Urinary bladder (tissue), 4 donors: ENCODE data around the gene IGF2BP3. TPM values are rescaled to one million over a fixed set of nuclear protein-coding genes. Genes with fewer than 3 reads are reported as not detected.

Experiments used
- DNase-seq: peaks from one replicate; pipeline ENCODE4 v3.0.0-alpha.2; 2015; ENCODE audit errors: extremely low spot score
- H3K27ac ChIP-seq: one replicate; pipeline ENCODE4 v1.5.1; 2013; ENCODE audit warnings: low read depth, mild to moderate bottlenecking, moderate library complexity
- H3K36me3 ChIP-seq: one replicate; pipeline ENCODE4 v1.6.1; 2013; ENCODE audit warnings: mild to moderate bottlenecking, moderate library complexity; ENCODE audit not compliant: insufficient read depth
- H3K4me1 ChIP-seq: one replicate; pipeline ENCODE4 v1.6.1; 2013; ENCODE audit warnings: mild to moderate bottlenecking, moderate library complexity; ENCODE audit not compliant: insufficient read depth
- H3K4me3 ChIP-seq: one replicate; pipeline ENCODE4 v1.5.1; 2013; ENCODE audit warnings: low read depth, low read length
- WGBS: extraction: QIAGEN DNeasy Blood & Tissue Kit; methylation state at CpG from one replicate; pipeline ENCODE4 v1.1.7; 2013; 5-methylcytosine and 5-hydroxymethylcytosine counted together
- polyA plus RNA-seq: library from polyadenylated mRNA; stranded (reverse); fragments of 200-250 nt; gene quantifications from one replicate; pipeline ENCODE4 v1.2.3, GENCODE V29; 2013
- total RNA-seq: library from RNA; depleted of rRNA; stranded (reverse); fragments of >200 nt; gene quantifications from one replicate; pipeline ENCODE4 v1.2.3, GENCODE V29; 2014
- donor health status: healthy with polysubstance abuse.
- donor health status: healthy.

IGF2BP3 gene
- total and polyA plus RNA-seq, 2 donors = 0.27 to 65.7 TPM

DNA sequence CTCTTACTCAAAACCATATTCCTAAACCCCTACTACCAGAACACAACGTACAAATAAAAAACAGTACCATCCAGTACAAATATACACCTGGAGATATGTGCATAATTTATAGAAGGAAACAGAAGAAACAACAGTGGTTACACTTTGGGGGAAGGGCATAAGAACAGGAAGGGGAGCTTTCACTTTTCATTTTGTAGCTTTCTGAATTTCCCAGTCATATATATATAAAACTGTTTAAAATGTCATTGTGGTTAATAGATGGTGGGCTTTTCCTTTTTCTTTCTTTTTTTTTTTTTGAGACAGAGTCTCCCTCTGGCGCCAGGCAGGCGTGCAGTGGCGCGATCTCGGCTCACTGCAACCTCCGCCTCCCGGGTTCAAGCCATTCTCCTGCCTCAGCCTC lies 124.0 kb downstream of the IGF2BP3 start:
- DNase-seq = no peak
- no peaks in the 10 kb centered on the region for H3K36me3 ChIP-seq
- H3K4me3 ChIP-seq = no peak overlapping the region
- WGBS = 87% methylated on average over 8 of the region's 8 CpGs
- H3K27ac ChIP-seq = no peak overlapping the region
- H3K4me1 ChIP-seq = no peaks in the 10 kb centered on the region

DNA sequence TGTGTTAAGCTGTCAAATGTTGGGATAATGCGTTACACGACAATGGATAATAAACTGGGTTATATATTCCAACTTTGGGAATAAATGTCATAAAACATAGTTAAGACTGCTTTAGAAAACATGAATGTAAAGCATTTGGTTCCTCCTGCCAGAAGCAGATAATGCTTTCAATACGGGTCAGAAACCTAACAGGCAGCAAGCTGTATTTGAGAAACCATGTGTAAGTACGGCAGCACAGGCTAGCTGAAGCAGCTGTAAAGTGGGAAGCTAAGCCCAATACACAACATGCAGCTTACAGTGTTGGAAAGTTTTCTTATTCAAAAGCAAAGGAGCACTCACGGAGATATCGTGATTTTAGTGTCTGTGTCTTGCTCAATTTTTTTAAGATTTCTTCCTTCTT lies 124.7 kb downstream of the IGF2BP3 start:
- no peak overlapping the region for H3K4me3 ChIP-seq
- H3K4me1 ChIP-seq = no peaks in the 10 kb centered on the region
- no peak for DNase-seq
- H3K36me3 ChIP-seq = no peaks in the 10 kb centered on the region
- 83% methylated on average over 6 of the region's 6 CpGs for WGBS
- H3K27ac ChIP-seq = no peak overlapping the region

DNA sequence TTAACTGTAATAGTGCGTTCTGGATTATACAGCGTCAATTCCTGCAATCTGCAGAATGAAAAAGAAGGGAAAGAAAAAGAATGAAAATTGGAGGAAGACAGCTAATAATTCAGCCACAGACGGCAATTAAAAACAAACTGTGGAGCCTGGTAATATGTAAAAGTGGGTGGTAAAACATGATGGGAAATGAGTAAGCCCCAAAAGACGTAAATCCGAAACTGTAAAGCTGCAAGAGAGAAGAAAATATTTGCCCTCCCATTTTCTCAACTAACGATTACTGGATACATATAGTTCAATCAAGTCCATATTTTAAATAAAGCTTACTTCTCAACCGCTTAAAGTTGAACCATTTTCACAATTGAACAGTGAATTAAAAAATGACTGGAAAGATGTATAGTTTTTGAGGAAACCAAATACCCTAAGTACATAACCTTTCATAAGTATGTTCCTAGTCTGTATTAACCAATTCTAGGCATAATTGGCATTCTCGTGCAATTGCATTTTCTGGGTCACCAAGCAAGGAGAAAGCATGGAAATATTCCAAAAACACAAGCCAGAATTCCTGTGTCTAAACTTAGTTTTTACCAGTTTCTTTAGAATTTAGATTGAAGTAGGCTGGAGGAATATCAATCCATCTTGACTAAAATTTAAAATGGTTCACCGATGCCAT lies 126.3 kb downstream of the IGF2BP3 start:
- Histone ChIP-seq H3K4me1 (no peaks in the 10 kb centered on the region), H3K27ac (no peak overlapping the region), H3K4me3 (no peak overlapping the region), H3K36me3 (no peaks in the 10 kb centered on the region)
- WGBS = 93% methylated on average over 9 of the region's 9 CpGs
- no peak for DNase-seq

DNA sequence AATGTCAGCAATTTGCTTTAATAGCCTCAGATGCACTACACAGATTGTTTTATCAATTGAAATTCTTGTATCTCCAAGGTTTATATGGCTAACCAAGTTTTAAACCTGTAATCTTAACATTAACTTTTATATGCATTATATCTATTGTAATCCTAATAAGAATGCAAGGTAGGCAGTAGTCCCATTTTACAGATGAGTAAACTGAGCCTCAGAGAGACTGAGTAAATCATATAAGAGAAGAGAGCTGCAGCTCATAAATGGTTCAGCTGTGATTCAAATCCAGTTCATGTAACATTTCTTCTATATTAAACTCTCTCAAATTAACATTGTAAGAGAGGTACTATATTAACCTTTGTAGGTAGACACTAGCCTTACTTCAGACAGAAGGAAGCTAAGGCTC lies 127.2 kb downstream of the IGF2BP3 start:
- DNase-seq = no peak
- Histone ChIP-seq H3K27ac (no peak overlapping the region), H3K36me3 (no peaks in the 10 kb centered on the region), H3K4me1 (no peaks in the 10 kb centered on the region), H3K4me3 (no peak overlapping the region)

DNA sequence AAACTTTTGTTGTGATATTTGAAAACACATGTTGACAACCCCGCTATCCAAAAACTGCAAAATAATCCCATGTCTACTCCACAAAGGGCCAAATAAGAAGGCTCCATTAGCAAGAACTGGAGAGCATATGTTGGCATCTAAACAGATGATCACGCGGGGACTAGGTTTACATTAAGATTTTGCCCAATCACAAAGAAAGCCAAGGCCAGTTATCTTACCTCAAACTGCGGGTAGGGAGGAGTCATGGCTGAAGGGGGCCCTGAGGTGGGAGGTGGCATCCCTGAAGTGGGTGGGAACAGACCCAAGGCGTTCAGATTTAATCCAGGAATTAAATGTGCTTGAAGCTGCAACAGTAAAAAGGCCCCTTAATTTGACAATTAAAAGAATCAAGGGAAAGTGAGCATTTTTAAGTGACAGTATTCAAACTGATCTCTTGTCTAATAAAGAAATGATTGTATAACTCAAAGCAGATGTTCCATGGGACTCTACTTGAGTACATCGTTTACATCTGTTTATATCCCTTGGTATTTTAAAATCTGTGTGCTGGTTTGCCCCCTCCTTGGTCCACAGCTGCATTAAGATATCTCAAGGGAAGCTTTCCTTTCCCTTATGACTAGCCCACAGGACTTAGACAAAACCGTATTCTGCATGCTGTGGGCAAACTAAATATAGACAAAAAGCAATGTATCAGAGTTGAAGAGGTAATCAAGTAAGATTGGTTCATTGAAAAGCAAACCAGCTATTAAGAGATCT lies 128.3 kb downstream of the IGF2BP3 start:
- H3K4me1 ChIP-seq = no peaks in the 10 kb centered on the region
- DNase-seq = no peak
- H3K36me3 ChIP-seq = no peaks in the 10 kb centered on the region
- 62% methylated on average over 7 of the region's 7 CpGs for WGBS
- no peak overlapping the region for H3K27ac ChIP-seq
- H3K4me3 ChIP-seq = no peak overlapping the region

DNA sequence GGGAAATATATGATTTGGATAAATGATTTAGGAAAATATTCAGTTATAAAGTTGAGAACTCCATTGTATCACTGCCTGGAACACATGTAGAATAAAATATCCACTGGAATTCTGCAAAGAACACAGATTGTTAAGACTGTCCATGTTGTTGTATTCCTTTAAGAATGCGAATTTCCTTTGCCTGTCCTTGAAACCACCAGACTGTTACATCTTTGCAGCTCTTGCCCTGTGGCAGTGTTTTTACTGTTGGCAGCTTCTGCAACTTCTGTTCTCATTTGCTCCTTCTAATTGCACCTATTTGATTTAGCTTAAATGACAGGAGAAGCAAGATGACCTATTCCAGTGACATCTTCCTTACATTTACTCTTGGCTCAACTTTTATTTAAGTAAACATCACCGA lies 131.4 kb downstream of the IGF2BP3 start:
- 60% methylated on average over 2 of the region's 2 CpGs for WGBS
- no peaks in the 10 kb centered on the region for H3K36me3 ChIP-seq
- H3K27ac ChIP-seq = no peak overlapping the region
- no peak for DNase-seq
- H3K4me3 ChIP-seq = no peak overlapping the region
- H3K4me1 ChIP-seq = no peaks in the 10 kb centered on the region

DNA sequence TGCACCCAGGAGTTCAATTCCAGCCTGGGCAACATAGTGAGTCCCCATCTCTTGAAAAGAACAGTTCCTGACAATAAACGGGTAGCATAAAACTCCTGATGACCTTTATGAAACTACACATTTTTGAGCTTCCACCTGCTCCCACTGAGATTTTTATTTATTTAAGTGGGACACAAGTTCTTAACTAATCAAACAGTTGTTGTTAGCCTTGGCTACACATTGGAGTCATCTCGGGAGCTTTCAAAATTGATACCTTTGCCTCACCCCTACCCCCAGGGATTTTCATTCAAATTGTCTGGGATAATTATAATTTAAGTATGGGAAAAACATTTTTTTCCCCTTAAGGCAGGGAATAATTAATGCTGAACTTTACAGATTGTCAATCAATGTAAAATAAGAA lies 131.9 kb downstream of the IGF2BP3 start:
- Histone ChIP-seq H3K4me1 (no peaks in the 10 kb centered on the region), H3K27ac (no peak overlapping the region), H3K4me3 (no peak overlapping the region), H3K36me3 (no peaks in the 10 kb centered on the region)
- WGBS = 96% methylated on average over 2 of the region's 2 CpGs
- no peak for DNase-seq

DNA sequence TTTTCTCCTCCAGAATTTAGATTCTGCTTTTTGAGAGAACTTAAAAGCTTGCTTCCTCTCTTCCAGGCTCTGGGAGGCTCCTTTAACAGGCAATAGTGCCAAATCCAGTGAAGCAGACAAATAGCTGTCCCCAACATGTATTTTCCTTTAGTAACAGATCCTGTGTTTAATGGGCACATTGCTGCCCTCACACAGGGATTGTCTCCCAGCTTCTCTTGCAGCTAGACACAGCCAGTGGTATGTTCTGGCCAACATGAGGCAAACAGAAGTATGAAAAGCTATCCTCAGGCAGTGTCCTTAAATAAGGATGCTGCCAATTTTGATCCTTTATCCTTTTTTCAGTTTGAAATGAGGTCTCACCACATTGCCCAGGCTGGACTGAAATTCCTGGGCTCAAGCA lies 132.9 kb downstream of the IGF2BP3 start:
- H3K4me3 ChIP-seq = no peak overlapping the region
- no peak for DNase-seq
- H3K27ac ChIP-seq = no peak overlapping the region
- H3K36me3 ChIP-seq = no peaks in the 10 kb centered on the region
- H3K4me1 ChIP-seq = no peaks in the 10 kb centered on the region

DNA sequence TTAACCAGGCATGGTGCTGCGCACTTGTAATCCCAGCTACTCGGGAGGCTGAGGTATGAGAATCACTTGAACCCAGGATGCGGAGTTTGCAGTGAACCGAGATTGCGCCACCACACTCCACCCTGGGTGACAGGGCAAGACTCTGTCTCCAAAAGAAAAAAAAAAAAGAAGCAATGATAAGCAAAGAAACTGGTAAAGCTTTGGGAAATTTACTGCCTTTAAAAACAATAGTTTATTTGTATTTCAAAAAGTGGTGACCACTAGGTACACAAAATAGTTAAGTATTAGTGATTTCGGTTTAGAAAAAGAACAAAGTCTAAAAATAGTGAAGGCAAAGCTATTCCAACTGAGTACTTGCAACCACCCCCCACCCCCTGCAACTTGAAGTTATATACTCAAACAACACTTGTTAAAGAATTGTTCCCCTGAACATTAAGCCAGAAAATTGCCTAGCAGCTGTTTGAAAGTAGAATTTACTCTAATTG lies 133.4 kb downstream of the IGF2BP3 start:
- WGBS = 79% methylated on average over 6 of the region's 6 CpGs
- Histone ChIP-seq H3K27ac (no peak overlapping the region), H3K4me3 (no peak overlapping the region), H3K4me1 (no peaks in the 10 kb centered on the region), H3K36me3 (no peaks in the 10 kb centered on the region)
- no peak for DNase-seq

DNA sequence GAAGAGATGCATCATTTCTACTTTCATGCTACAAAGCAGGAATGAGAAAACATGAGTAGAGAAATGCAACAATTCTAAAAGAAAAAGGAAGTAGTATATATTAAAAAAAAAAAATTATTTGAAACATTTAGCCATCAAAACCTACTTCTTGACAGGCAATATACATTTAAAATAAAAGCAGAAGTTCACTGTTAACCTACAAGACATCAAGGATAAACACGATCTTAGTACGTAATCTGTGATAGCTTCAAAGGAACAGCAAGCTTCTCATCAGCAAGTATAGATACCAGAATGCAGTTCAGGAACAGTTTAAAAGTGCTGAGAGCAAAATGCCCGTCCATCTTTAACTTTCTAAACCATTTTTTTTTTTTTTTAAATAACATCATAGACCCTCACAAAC lies 134.2 kb downstream of the IGF2BP3 start:
- no peak for DNase-seq
- H3K27ac ChIP-seq = no peak overlapping the region
- H3K36me3 ChIP-seq = no peaks in the 10 kb centered on the region
- 85% methylated on average over 3 of the region's 3 CpGs for WGBS
- no peak overlapping the region for H3K4me3 ChIP-seq
- no peaks in the 10 kb centered on the region for H3K4me1 ChIP-seq

DNA sequence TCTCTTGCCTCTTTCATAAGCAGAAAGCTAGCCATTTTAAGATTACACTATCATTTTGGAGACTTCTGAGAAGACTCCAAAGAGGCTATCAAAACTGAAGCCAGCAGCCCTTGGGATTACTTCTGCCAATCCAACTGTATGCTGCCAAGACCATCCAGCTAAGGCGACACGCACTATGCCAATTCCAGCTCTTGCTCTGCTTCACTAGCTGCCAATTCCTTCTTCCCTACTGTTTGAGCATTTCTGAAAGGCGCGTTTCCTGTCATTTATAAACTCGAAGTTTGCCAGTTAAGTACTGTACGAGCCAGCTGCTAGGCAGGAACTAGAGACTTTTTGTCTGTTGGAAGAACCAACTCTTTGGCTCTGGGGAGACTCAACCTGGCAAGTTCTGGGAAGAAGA lies 134.7 kb downstream of the IGF2BP3 start:
- Histone ChIP-seq H3K4me1 (no peaks in the 10 kb centered on the region), H3K36me3 (no peaks in the 10 kb centered on the region), H3K27ac (no peak overlapping the region), H3K4me3 (no peak overlapping the region)
- WGBS = 75% methylated on average over 6 of the region's 6 CpGs
- no peak for DNase-seq

DNA sequence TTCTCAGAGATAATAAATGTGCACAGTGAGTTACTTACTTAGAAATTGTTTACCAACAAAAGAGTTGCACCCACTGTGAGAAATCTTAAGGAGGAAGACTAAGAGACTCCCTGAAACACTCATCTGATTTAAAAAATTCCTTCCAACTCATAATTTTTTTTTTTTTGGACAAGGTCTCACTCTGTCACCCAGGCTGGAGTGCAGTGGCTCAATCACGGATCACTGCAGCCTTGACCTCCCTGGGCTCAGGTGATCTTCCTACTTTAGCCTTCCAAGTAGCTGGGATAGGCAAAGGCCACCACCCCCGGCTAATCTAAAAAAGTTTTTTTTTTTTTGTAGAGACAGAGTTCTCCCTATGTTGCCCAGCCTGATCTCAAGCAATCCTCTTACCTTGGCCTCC lies 135.2 kb downstream of the IGF2BP3 start:
- H3K27ac ChIP-seq = no peak overlapping the region
- H3K4me3 ChIP-seq = no peak overlapping the region
- 79% methylated on average over 2 of the region's 2 CpGs for WGBS

DNA sequence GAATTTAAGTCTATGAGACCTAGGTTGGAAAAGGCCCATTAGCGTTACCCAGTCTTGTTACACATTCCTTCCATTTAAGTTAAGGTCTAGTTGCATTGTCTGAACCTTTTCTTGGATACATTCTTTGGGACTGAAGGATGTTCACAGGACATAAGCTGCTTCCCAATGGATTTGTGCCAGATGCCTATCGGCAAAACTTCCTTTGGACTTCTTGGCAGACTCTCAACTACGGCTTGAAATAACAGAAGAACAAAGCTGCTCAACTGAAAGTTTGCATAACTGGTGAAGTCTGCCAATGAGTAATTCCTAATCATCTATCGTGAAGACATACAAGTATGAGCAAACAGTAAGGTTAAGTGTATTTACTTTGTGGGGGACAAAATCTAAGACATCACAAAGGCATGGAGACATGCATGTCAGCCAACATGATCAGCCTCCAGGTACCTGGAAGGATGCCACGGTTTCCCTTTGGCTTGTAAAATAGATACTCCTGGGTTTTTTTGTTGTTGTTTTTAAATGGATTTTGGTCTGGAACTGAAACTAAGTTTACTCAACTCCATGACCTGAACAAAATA lies 135.7 kb downstream of the IGF2BP3 start:
- 18% methylated on average over 5 of the region's 5 CpGs for whole genome bisulfite sequencing
- H3K36me3 ChIP-seq = no peaks in the 10 kb centered on the region
- no peaks in the 10 kb centered on the region for H3K4me1 ChIP-seq
- no peak overlapping the region for H3K4me3 ChIP-seq
- H3K27ac ChIP-seq = no peak overlapping the region
- DNase-seq = peak; percentile 35

More for the DNA sequence above, 135.2 kb downstream of the IGF2BP3 start:
- no peaks in the 10 kb centered on the region for H3K36me3 ChIP-seq
- H3K4me1 ChIP-seq = no peaks in the 10 kb centered on the region
- no peak for DNase-seq

DNA sequence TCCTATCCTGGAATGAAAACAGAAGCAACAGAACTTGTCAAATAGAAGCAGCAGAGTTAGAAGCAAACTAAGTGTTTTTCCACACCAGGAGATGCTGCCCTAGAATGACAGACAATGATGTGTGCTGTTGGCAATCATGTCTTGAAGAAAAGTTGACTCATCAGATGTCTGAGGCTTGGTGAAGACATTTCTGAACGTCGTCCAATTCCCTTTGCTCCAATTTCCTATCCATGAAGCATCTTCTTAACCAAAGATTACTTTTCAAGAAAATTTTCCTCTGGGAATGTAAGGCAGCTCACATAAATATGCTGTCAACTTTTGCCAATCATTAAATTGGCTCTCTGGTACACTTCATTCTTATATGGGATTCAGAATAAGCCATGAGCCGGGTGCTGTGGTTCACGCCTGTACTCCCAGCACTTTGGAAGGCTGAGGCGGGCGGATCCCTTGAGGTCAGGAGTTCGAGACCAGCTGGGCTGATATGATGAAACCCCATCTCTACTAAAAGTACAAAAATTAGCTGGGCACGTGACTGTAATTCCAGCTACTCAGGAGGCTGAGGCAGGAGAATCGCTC lies 136.5 kb downstream of the IGF2BP3 start:
- H3K4me3 ChIP-seq = no peak overlapping the region
- no peaks in the 10 kb centered on the region for H3K36me3 ChIP-seq
- DNase-seq = no peak
- H3K4me1 ChIP-seq = no peaks in the 10 kb centered on the region
- H3K27ac ChIP-seq = no peak overlapping the region
- 62% methylated on average over 9 of the region's 9 CpGs for WGBS
